GM21390 (cell line): Measurements from ENCODE around the gene PTCD3.

ENCODE experiments used
- ATAC-seq: cut with Tn5 transposase; IDR thresholded peaks from one replicate; pipeline ENCODE4 v1.9.1; 2021; ENCODE audit not compliant: unreplicated experiment

PTCD3 gene

GRCh38 chr2:86143307-86143706 lies 37.3 kb downstream of the PTCD3 start:
- no peak for ATAC-seq

- no peak for ATAC-seq
Observed at GRCh38 chr2:86143926-86144685, 38.1 kb downstream of the PTCD3 start.

GRCh38 chr2:86147793-86148192 lies 41.8 kb downstream of the PTCD3 start:
- no peak for ATAC-seq

- no peak for ATAC-seq
Observed at GRCh38 chr2:86150502-86150901, 44.5 kb downstream of the PTCD3 start.

GRCh38 chr2:86157009-86157556 lies 51.0 kb downstream of the PTCD3 start:
- ATAC-seq: no peak

GRCh38 chr2:86158286-86158685 lies 52.3 kb downstream of the PTCD3 start:
- ATAC-seq: no peak

- ATAC-seq: no peak
Observed at GRCh38 chr2:86160156-86160952, 54.3 kb downstream of the PTCD3 start.

GRCh38 chr2:86170449-86170848 lies 64.4 kb downstream of the PTCD3 start:
- no peak for ATAC-seq

GRCh38 chr2:86171295-86171694 lies 65.3 kb downstream of the PTCD3 start:
- no peak for ATAC-seq

- ATAC-seq: no peak
Observed at GRCh38 chr2:86172610-86173009, 66.6 kb downstream of the PTCD3 start.

GRCh38 chr2:86174445-86174844 lies 68.4 kb downstream of the PTCD3 start:
- ATAC-seq: no peak

GRCh38 chr2:86175828-86176227 lies 69.8 kb downstream of the PTCD3 start:
- no peak for ATAC-seq

- no peak for ATAC-seq
Observed at GRCh38 chr2:86176597-86176996, 70.6 kb downstream of the PTCD3 start.

- no peak for ATAC-seq
Observed at GRCh38 chr2:86185517-86186212, 79.6 kb downstream of the PTCD3 start.

- ATAC-seq: no peak
Observed at GRCh38 chr2:86186431-86186830, 80.4 kb downstream of the PTCD3 start.

- ATAC-seq: no peak
Observed at GRCh38 chr2:86189782-86190416, 83.9 kb downstream of the PTCD3 start.
